Activated T-helper 1 cell treated with anti-CD3 and anti-CD28 coated beads, Interleukin-12 subunit alpha, Interleukin-12 subunit beta, Interleukin-2, Interleukin-4 antibody, amounts not matched to agents 30 ng/mL and 10 ng/mL and 1 ng/mL, durations not matched to agents 14 hours and 24 hours and 36 hours (primary cell): ENCODE results near the gene PAPPA. TPM values are rescaled to one million over a fixed set of nuclear protein-coding genes. Genes with fewer than 3 reads are reported as not detected.

Experiments used
- DNase-seq: peaks from one replicate; pipeline ENCODE4 v3.0.0; 2021; ENCODE audit warnings: low spot score
- H3K27ac Mint-ChIP-seq: one replicate; pipeline ENCODE4 v1.8.0; 2021; ENCODE audit warnings: mild to moderate bottlenecking, mixed read lengths
- H3K27me3 Mint-ChIP-seq: one replicate; pipeline ENCODE4 v1.8.0; 2022; ENCODE audit warnings: mild to moderate bottlenecking, moderate library complexity, mixed read lengths; ENCODE audit not compliant: insufficient read depth
- H3K36me3 Mint-ChIP-seq: one replicate; pipeline ENCODE4 v1.8.0; 2021; ENCODE audit warnings: low read depth, mixed read lengths
- H3K4me1 Mint-ChIP-seq: one replicate; pipeline ENCODE4 v1.8.0; 2021; ENCODE audit warnings: low read depth, mixed read lengths
- H3K4me3 Mint-ChIP-seq: one replicate; pipeline ENCODE4 v1.8.0; 2021; ENCODE audit warnings: mild to moderate bottlenecking, moderate library complexity, mixed read lengths
- H3K9me3 Mint-ChIP-seq: one replicate; pipeline ENCODE4 v1.8.0; 2021; ENCODE audit warnings: mixed read lengths
- intact Hi-C: fragments of 100-400 bp; cut with micrococcal nuclease; formaldehyde crosslinking; loops from one replicate; pipeline ENCODE4 v1.15.1; 2024
- total RNA-seq: library from RNA; stranded (reverse); gene quantifications from 2 replicates; pipeline ENCODE4 v1.2.3, GENCODE V29; 2022

Gene PAPPA
- total RNA-seq, 1 donor from 2014 or later = not detected

GRCh38 chr9:116372786-116373185, 219.2 kb downstream of the PAPPA start:
- Mint-ChIP-seq H3K36me3 (no peaks in the 10 kb centered on the region), H3K4me3 (no peak overlapping the region), H3K27me3 (no peaks in the 10 kb centered on the region)

GRCh38 chr9:116377179-116377798, 223.7 kb downstream of the PAPPA start:
- Mint-ChIP-seq H3K9me3 (peaks cover 5% of the 10 kb centered on the region), H3K27me3 (no peaks in the 10 kb centered on the region), H3K36me3 (no peaks in the 10 kb centered on the region), H3K27ac (no peak overlapping the region), H3K4me3 (no peak overlapping the region), H3K4me1 (no peaks in the 10 kb centered on the region)
- intact Hi-C loops = no loop called here
- DNase-seq = no peak

More at GRCh38 chr9:116372786-116373185, 219.2 kb downstream of the PAPPA start:
- no peak for DNase-seq
- Mint-ChIP-seq H3K27ac (no peak overlapping the region), H3K9me3 (peaks cover 5% of the 10 kb centered on the region), H3K4me1 (no peaks in the 10 kb centered on the region)
- intact Hi-C loops = no loop called here

- intact Hi-C loops = no loop called here
- Mint-ChIP-seq H3K9me3 (peaks cover 5% of the 10 kb centered on the region), H3K4me1 (no peaks in the 10 kb centered on the region), H3K27me3 (no peaks in the 10 kb centered on the region), H3K27ac (no peak overlapping the region), H3K4me3 (no peak overlapping the region), H3K36me3 (no peaks in the 10 kb centered on the region)
- DNase-seq = no peak
Measured at GRCh38 chr9:116378873-116379272, 225.3 kb downstream of the PAPPA start.

- DNase-seq = no peak
- H3K36me3 Mint-ChIP-seq = no peaks in the 10 kb centered on the region
- H3K4me1 Mint-ChIP-seq = no peaks in the 10 kb centered on the region
- H3K27ac Mint-ChIP-seq = no peak overlapping the region
- intact Hi-C loops = no loop called here
- H3K4me3 Mint-ChIP-seq = no peak overlapping the region
- peaks cover 4% of the 10 kb centered on the region for H3K9me3 Mint-ChIP-seq
- H3K27me3 Mint-ChIP-seq = no peaks in the 10 kb centered on the region
Measured at GRCh38 chr9:116379821-116380220, 226.2 kb downstream of the PAPPA start.

GRCh38 chr9:116380496-116380995, 227.0 kb downstream of the PAPPA start:
- H3K36me3 Mint-ChIP-seq = no peaks in the 10 kb centered on the region
- H3K4me3 Mint-ChIP-seq = no peak overlapping the region
- H3K27ac Mint-ChIP-seq = no peak overlapping the region
- H3K4me1 Mint-ChIP-seq = no peaks in the 10 kb centered on the region
- no peak for DNase-seq
- intact Hi-C loops = no loop called here
- no peaks in the 10 kb centered on the region for H3K27me3 Mint-ChIP-seq
- no peaks in the 10 kb centered on the region for H3K9me3 Mint-ChIP-seq

- intact Hi-C loops = no loop called here
- DNase-seq = no peak
- Mint-ChIP-seq H3K27me3 (no peaks in the 10 kb centered on the region), H3K27ac (no peak overlapping the region), H3K36me3 (no peaks in the 10 kb centered on the region), H3K4me3 (no peak overlapping the region), H3K4me1 (no peaks in the 10 kb centered on the region), H3K9me3 (no peaks in the 10 kb centered on the region)
Measured at GRCh38 chr9:116381350-116381749, 227.8 kb downstream of the PAPPA start.

GRCh38 chr9:116382053-116382452, 228.5 kb downstream of the PAPPA start:
- Mint-ChIP-seq H3K9me3 (no peaks in the 10 kb centered on the region), H3K27ac (no peak overlapping the region), H3K4me1 (no peaks in the 10 kb centered on the region), H3K4me3 (no peak overlapping the region), H3K27me3 (no peaks in the 10 kb centered on the region), H3K36me3 (no peaks in the 10 kb centered on the region)
- intact Hi-C loops = no loop called here
- DNase-seq = no peak

GRCh38 chr9:116383133-116383532, 229.5 kb downstream of the PAPPA start:
- Mint-ChIP-seq H3K4me3 (no peak overlapping the region), H3K27me3 (no peaks in the 10 kb centered on the region), H3K9me3 (no peaks in the 10 kb centered on the region), H3K4me1 (no peaks in the 10 kb centered on the region), H3K36me3 (no peaks in the 10 kb centered on the region), H3K27ac (no peak overlapping the region)
- no peak for DNase-seq
- intact Hi-C loops = no loop called here

GRCh38 chr9:116383936-116384335, 230.3 kb downstream of the PAPPA start:
- Mint-ChIP-seq H3K9me3 (no peaks in the 10 kb centered on the region), H3K4me3 (no peak overlapping the region), H3K27me3 (no peaks in the 10 kb centered on the region), H3K36me3 (no peaks in the 10 kb centered on the region), H3K4me1 (no peaks in the 10 kb centered on the region), H3K27ac (no peak overlapping the region)
- DNase-seq = no peak
- intact Hi-C loops = no loop called here

GRCh38 chr9:116387934-116388698, 234.5 kb downstream of the PAPPA start:
- no peak overlapping the region for H3K27ac Mint-ChIP-seq
- no peaks in the 10 kb centered on the region for H3K9me3 Mint-ChIP-seq
- H3K4me3 Mint-ChIP-seq = no peak overlapping the region
- H3K36me3 Mint-ChIP-seq = no peaks in the 10 kb centered on the region
- no peaks in the 10 kb centered on the region for H3K27me3 Mint-ChIP-seq
- no peak for DNase-seq
- intact Hi-C loops = no loop called here
- no peaks in the 10 kb centered on the region for H3K4me1 Mint-ChIP-seq

GRCh38 chr9:116389541-116390302, 236.1 kb downstream of the PAPPA start:
- Mint-ChIP-seq H3K9me3 (no peaks in the 10 kb centered on the region), H3K4me1 (no peaks in the 10 kb centered on the region), H3K27ac (no peak overlapping the region), H3K27me3 (no peaks in the 10 kb centered on the region), H3K36me3 (no peaks in the 10 kb centered on the region), H3K4me3 (no peak overlapping the region)
- intact Hi-C loops = no loop called here
- no peak for DNase-seq

- Mint-ChIP-seq H3K9me3 (no peaks in the 10 kb centered on the region), H3K27me3 (no peaks in the 10 kb centered on the region), H3K4me3 (no peak overlapping the region), H3K36me3 (no peaks in the 10 kb centered on the region), H3K27ac (no peak overlapping the region), H3K4me1 (no peaks in the 10 kb centered on the region)
- intact Hi-C loops = no loop called here
- DNase-seq = no peak
Measured at GRCh38 chr9:116390303-116391228, 237.0 kb downstream of the PAPPA start.
